Fibroblast of lung (primary cell): ENCODE measurements around the gene TRAF5. TPM values are rescaled to one million over a fixed set of nuclear protein-coding genes. Genes with fewer than 3 reads are reported as not detected.
A peak's percentile ranks its signal among the peaks of the same experiment; 100 is the strongest.

Source experiments
- DNase-seq, 2 donors: peaks; one replicate each; pipeline versions ENCODE4 v3.0.0 to v3.0.0-alpha.2; 2010; ENCODE audit warnings: low read depth in 2 of 2
- H2AFZ ChIP-seq: 2 replicates; pipeline ENCODE4 v1.5.1; 2012; ENCODE audit warnings: low read length, control low read depth, inconsistent platforms
- H3K27ac ChIP-seq: 2 replicates; pipeline ENCODE4 v1.5.1; 2011; ENCODE audit warnings: low read length, control low read depth; ENCODE audit not compliant: insufficient read depth
- H3K27me3 ChIP-seq: 2 replicates; pipeline ENCODE4 v1.5.1; 2011; ENCODE audit warnings: mild to moderate bottlenecking, low read length; ENCODE audit not compliant: control insufficient read depth, insufficient read depth
- H3K36me3 ChIP-seq: 2 replicates; pipeline ENCODE4 v1.5.1; 2011; ENCODE audit warnings: low read length; ENCODE audit not compliant: control insufficient read depth, insufficient read depth
- H3K4me1 ChIP-seq: 2 replicates; pipeline ENCODE4 v1.5.1; 2011; ENCODE audit warnings: low read length; ENCODE audit not compliant: control insufficient read depth, insufficient read depth; ENCODE audit errors: extremely low read depth
- H3K4me2 ChIP-seq: 2 replicates; pipeline ENCODE4 v1.5.1; 2011; ENCODE audit warnings: low read length, control low read depth; ENCODE audit not compliant: insufficient read depth; ENCODE audit errors: extremely low read depth
- H3K4me3 ChIP-seq, 4 experiments: fragments of 200-600 bp in 1 of 4; sonication (generic) in 1 of 4; replicated peaks in 1 of 4; 2 replicates each; pipeline ENCODE4 v1.5.1; 2011 to 2016; ENCODE audit warnings: low read length in 4 of 4, low read depth in 3 of 4, mild to moderate bottlenecking in 3 of 4, control low read depth in 2 of 4, inconsistent platforms in 1 of 4, mixed read lengths in 1 of 4; ENCODE audit not compliant: insufficient read depth in 1 of 4; ENCODE audit errors: control extremely low read depth in 1 of 4
- H3K79me2 ChIP-seq: 2 replicates; pipeline ENCODE4 v1.5.1; 2012; ENCODE audit warnings: mild to moderate bottlenecking, low read length, inconsistent platforms; ENCODE audit not compliant: control insufficient read depth, insufficient read depth
- H3K9ac ChIP-seq: 2 replicates; pipeline ENCODE4 v1.5.1; 2011; ENCODE audit warnings: mild to moderate bottlenecking, low read length, control low read depth; ENCODE audit not compliant: insufficient read depth
- H3K9me3 ChIP-seq: 2 replicates; pipeline ENCODE4 v1.5.1; 2012; ENCODE audit warnings: low read depth, low read length; ENCODE audit not compliant: control insufficient read depth, insufficient read depth
- H4K20me1 ChIP-seq: 2 replicates; pipeline ENCODE4 v1.5.1; 2011; ENCODE audit warnings: low read length; ENCODE audit not compliant: control insufficient read depth, insufficient read depth; ENCODE audit errors: extremely low read depth
- EZH2 ChIP-seq: IDR thresholded peaks from 2 replicates; pipeline ENCODE4 v1.5.1; 2012; ENCODE audit warnings: low read length, control low read depth, mild to moderate bottlenecking; ENCODE audit errors: missing control alignments
- polyA plus RNA-seq, 2 donors: library from polyadenylated mRNA; depleted of rRNA in 1 of 2; stranded (reverse) in 1 of 2; unstranded in 1 of 2; fragments of >200 nt; gene quantifications; 2 replicates each; pipeline ENCODE4 v1.2.1, GENCODE V29; 2011 to 2012; ENCODE audit warnings: missing spikeins in 1 of 2
- total RNA-seq: library from RNA; depleted of rRNA; stranded (reverse); fragments of >200 nt; gene quantifications from 2 replicates; pipeline ENCODE4 v1.2.1, GENCODE V29; 2014
- TF ChIP-seq, protein P1 (sequence below), 2 donors: IDR thresholded peaks in 1 of 2; conservative IDR thresholded peaks in 1 of 2; 1 replicate in 1 of 2; 2 replicates in 1 of 2; pipeline ENCODE4 v1.5.1; 2011 to 2012; ENCODE audit warnings: low read length in 2 of 2, control low read depth in 1 of 2, inconsistent platforms in 1 of 2, low read depth in 1 of 2, mild to moderate bottlenecking in 1 of 2

Gene TRAF5
- total and polyA plus RNA-seq, 2 donors (not counting 1 experiment from before 2014, with no cell fraction given), result 13.5 to 20.9 TPM

DNA sequence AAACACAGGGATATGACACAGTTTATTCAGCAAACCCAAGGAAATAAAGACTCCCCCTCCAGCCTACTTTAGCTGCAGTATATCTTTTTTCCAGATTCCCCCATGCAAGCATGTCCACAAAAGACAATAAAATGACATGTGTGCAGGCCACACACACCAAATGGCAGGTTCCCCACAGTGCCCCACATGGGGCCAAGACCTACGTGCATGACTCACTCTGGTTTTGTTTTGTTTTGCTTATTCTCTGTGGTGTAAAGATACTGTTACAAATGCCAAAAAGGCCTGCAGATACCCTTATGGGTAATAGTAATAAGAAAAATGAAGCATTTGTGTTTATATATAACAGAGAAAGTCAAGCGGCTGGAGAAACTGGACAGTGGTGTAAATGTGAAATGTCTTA lies 93.8 kb downstream of the TRAF5 start:
- Histone ChIP-seq H3K4me3 (no peak overlapping the region), H4K20me1 (no peaks in the 10 kb centered on the region), H2AFZ (no peak overlapping the region), H3K4me1 (no peaks in the 10 kb centered on the region), H3K79me2 (no peaks in the 10 kb centered on the region), H3K9ac (no peak overlapping the region), H3K9me3 (no peaks in the 10 kb centered on the region), H3K27ac (no peak overlapping the region), H3K36me3 (no peaks in the 10 kb centered on the region), H3K4me2 (no peak overlapping the region), H3K27me3 (no peaks in the 10 kb centered on the region)
- peak; percentile 48 to 54 for DNase-seq
- no peak for TF ChIP-seq EZH2
- TF ChIP-seq, protein P1, sequence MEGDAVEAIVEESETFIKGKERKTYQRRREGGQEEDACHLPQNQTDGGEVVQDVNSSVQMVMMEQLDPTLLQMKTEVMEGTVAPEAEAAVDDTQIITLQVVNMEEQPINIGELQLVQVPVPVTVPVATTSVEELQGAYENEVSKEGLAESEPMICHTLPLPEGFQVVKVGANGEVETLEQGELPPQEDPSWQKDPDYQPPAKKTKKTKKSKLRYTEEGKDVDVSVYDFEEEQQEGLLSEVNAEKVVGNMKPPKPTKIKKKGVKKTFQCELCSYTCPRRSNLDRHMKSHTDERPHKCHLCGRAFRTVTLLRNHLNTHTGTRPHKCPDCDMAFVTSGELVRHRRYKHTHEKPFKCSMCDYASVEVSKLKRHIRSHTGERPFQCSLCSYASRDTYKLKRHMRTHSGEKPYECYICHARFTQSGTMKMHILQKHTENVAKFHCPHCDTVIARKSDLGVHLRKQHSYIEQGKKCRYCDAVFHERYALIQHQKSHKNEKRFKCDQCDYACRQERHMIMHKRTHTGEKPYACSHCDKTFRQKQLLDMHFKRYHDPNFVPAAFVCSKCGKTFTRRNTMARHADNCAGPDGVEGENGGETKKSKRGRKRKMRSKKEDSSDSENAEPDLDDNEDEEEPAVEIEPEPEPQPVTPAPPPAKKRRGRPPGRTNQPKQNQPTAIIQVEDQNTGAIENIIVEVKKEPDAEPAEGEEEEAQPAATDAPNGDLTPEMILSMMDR (conservative IDR thresholded peaks at IDR 0.05 in 1 of 2, IDR thresholded peaks at IDR 0.05 in 1 of 2; ENCODE audit: low read depth in 1 of 2, low read length in 2 of 2), result no peak

DNA sequence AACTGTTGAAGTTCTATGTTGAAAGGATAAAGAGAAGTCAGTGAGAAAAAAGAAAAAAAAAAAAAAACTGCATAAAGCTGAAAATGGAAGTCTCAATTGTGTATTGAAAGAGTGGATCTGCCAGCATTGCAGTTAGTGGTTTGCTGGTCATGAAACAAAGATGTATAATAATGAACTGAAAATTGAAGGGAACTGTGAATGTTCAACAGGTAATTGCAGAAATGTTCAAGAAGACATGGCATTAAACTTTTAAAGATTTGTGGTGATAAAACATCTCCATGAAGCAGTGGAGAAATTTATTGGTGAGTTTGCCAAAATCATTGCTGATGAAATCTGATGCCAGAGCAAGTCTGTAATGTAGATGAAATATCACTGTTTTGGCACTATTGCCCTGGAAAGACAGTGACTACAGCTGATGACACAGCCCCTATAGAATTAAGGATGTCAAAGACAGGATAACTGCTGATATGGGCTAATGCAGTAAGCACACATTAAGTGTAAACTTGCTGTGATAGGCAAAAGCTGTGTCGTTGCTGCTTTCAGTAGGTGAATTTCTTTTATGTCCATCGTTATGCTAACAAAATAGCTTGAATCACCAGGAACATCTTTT lies 94.3 kb downstream of the TRAF5 start:
- Histone ChIP-seq H4K20me1 (no peaks in the 10 kb centered on the region), H3K4me2 (no peak overlapping the region), H3K79me2 (no peaks in the 10 kb centered on the region), H3K36me3 (no peaks in the 10 kb centered on the region), H3K27ac (no peak overlapping the region), H3K9me3 (no peaks in the 10 kb centered on the region), H3K4me1 (no peaks in the 10 kb centered on the region), H3K9ac (no peak overlapping the region), H3K27me3 (no peaks in the 10 kb centered on the region), H3K4me3 (no peak overlapping the region), H2AFZ (no peak overlapping the region)
- peak; percentile 5 to 49 for DNase-seq
- no peak for TF ChIP-seq EZH2
- TF ChIP-seq, protein P1 (conservative IDR thresholded peaks at IDR 0.05 in 1 of 2, IDR thresholded peaks at IDR 0.05 in 1 of 2; ENCODE audit: low read depth in 1 of 2, low read length in 2 of 2), result no peak

DNA sequence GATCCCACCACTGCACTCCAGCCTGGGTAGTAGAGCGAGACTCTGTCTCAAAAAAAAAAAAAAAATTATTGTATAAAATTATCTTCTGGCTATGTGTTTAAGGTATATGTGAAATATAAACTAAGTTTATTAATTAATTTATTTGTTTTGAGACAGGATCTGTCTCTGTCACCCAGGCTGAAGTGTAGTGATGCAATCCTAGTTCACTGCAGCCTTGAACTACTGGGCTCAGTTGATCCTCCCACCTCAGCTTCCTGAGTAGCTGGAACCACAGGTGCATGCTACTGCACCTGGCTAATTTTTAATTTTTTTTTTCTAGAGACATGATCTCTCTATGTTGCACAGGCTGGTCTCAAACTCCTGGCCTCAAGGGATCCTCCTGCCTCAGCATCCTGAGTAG lies 97.4 kb downstream of the TRAF5 start:
- Histone ChIP-seq H3K27ac (no peak overlapping the region), H3K79me2 (no peaks in the 10 kb centered on the region), H3K4me2 (no peak overlapping the region), H3K4me1 (no peaks in the 10 kb centered on the region), H3K36me3 (no peaks in the 10 kb centered on the region), H3K9me3 (no peaks in the 10 kb centered on the region), H4K20me1 (no peaks in the 10 kb centered on the region), H3K4me3 (no peak overlapping the region), H2AFZ (no peak overlapping the region), H3K27me3 (no peaks in the 10 kb centered on the region), H3K9ac (no peak overlapping the region)
- DNase-seq, result no peak
- no peak for TF ChIP-seq EZH2
- TF ChIP-seq, protein P1 (conservative IDR thresholded peaks at IDR 0.05 in 1 of 2, IDR thresholded peaks at IDR 0.05 in 1 of 2; ENCODE audit: low read depth in 1 of 2, low read length in 2 of 2), result no peak

Other genes starting within 250 kb of the TRAF5 start
- 0.17 and 0.26 TPM in 2 replicates for gene KCNH1, start 192.7 kb upstream of the TRAF5 start, total RNA-seq
- gene KCNH1, start 192.7 kb upstream of the TRAF5 start, polyA plus RNA-seq, result 0.08 and 1.5 TPM in 2 replicates
- gene RCOR3, start 67.5 kb upstream of the TRAF5 start, total RNA-seq, result 17.5 and 24.9 TPM in 2 replicates
- gene RCOR3, start 67.5 kb upstream of the TRAF5 start, polyA plus RNA-seq, result 28.0 and 38.1 TPM in 2 replicates
- not detected in 2 replicates for gene RD3, start 165.3 kb downstream of the TRAF5 start, total RNA-seq
- gene RD3, start 165.3 kb downstream of the TRAF5 start, polyA plus RNA-seq, result not detected in 2 replicates